H1 (cell line): Measurements from ENCODE around the gene CFAP91. TPM values are rescaled to one million over a fixed set of nuclear protein-coding genes. Genes with fewer than 3 reads are reported as not detected.

Source experiments
- CTCF ChIA-PET: fragments of 300-600 bp; sonication (Branson Sonifier 250); formaldehyde crosslinking; loops from one replicate; lab custom pipeline; 2021; ENCODE audit not compliant: partially characterized antibody; lab: Charles Lee
- POLR2A ChIA-PET: fragments of 300-600 bp; sonication (Branson Sonifier 250); formaldehyde crosslinking; loops from one replicate; lab custom pipeline; 2021; ENCODE audit warnings: inconsistent platforms; ENCODE audit not compliant: partially characterized antibody; lab: Charles Lee
- DNase-seq, 2 experiments: peaks; one replicate each; pipeline versions ENCODE4 v3.0.0 to v3.0.0-alpha.2; 2010 to 2022; ENCODE audit warnings: low spot score in 2 of 2, low read depth in 1 of 2, mixed read lengths in 1 of 2
- FAIRE-seq: peaks from 2 replicates; lab custom pipeline; 2011; peaks lifted over from hg19 to GRCh38; lab: Jason Lieb, UNC
- H2AFZ ChIP-seq: 2 replicates; pipeline ENCODE4 v1.8.1; 2012; ENCODE audit warnings: low read length, inconsistent platforms
- H2AK5ac ChIP-seq: 2 replicates; pipeline ENCODE4 v1.6.1; 2013; ENCODE audit warnings: low read depth, low read length
- H2BK120ac ChIP-seq: replicated peaks from 2 replicates; pipeline ENCODE3; 2013; ENCODE audit warnings: low read depth, low read length, inconsistent platforms
- H2BK12ac ChIP-seq: 2 replicates; pipeline ENCODE4 v1.6.1; 2013; ENCODE audit warnings: low read depth, low read length
- H2BK15ac ChIP-seq: 2 replicates; pipeline ENCODE4 v1.6.1; 2013; ENCODE audit warnings: low read length
- H2BK20ac ChIP-seq: 2 replicates; pipeline ENCODE4 v1.6.1; 2013; ENCODE audit warnings: low read length
- H2BK5ac ChIP-seq: 2 replicates; pipeline ENCODE4 v1.6.1; 2013; ENCODE audit warnings: low read depth, low read length
- H3K14ac ChIP-seq: 2 replicates; pipeline ENCODE4 v1.6.1; 2013; ENCODE audit warnings: inconsistent platforms; ENCODE audit not compliant: insufficient read length
- H3K18ac ChIP-seq: 2 replicates; pipeline ENCODE4 v1.6.1; 2013; ENCODE audit warnings: low read length; ENCODE audit errors: extremely low read depth
- H3K23ac ChIP-seq: 2 replicates; pipeline ENCODE4 v1.6.1; 2013; ENCODE audit warnings: inconsistent platforms; ENCODE audit not compliant: insufficient read length
- H3K23me2 ChIP-seq: 2 replicates; pipeline ENCODE4 v1.6.1; 2013; ENCODE audit warnings: low read depth, low read length
- H3K27ac ChIP-seq: 2 replicates; pipeline ENCODE4 v1.6.1; 2011; ENCODE audit warnings: low read depth, low read length, inconsistent platforms
- H3K27me3 ChIP-seq, 4 experiments: replicated peaks in 1 of 4; 1 replicate in 1 of 4; 2 replicates in 3 of 4; pipeline versions ENCODE4 v1.6.1 to v1.8.1; 2011 to 2013; ENCODE audit warnings: low read length in 3 of 4, mild to moderate bottlenecking in 3 of 4, inconsistent platforms in 2 of 4, mixed read lengths in 2 of 4, moderate library complexity in 1 of 4; ENCODE audit not compliant: control insufficient read depth in 3 of 4, insufficient read depth in 3 of 4; ENCODE audit errors: extremely low read depth in 1 of 4
- H3K36me3 ChIP-seq, 4 experiments: 2 replicates each; pipeline versions ENCODE4 v1.6.1 to v1.8.1; 2011 to 2013; ENCODE audit warnings: mild to moderate bottlenecking in 4 of 4, low read length in 3 of 4, moderate library complexity in 2 of 4, control low read depth in 1 of 4, inconsistent platforms in 1 of 4; ENCODE audit not compliant: insufficient read depth in 4 of 4, control insufficient read depth in 2 of 4
- H3K4ac ChIP-seq: replicated peaks from 2 replicates; pipeline ENCODE3; 2013; ENCODE audit warnings: low read length, low read depth, mixed read lengths, inconsistent platforms; ENCODE audit not compliant: insufficient read length
- H3K4me1 ChIP-seq, 4 experiments: replicated peaks in 1 of 4; 1 replicate in 1 of 4; 2 replicates in 3 of 4; pipeline versions ENCODE4 v1.6.1 to v1.8.1; 2011 to 2013; ENCODE audit warnings: low read length in 3 of 4, inconsistent platforms in 2 of 4, mixed read lengths in 1 of 4; ENCODE audit not compliant: insufficient read depth in 4 of 4, control insufficient read depth in 3 of 4
- H3K4me2 ChIP-seq, 2 experiments: 2 replicates each; pipeline versions ENCODE4 v1.6.1 to v1.8.1; 2011 to 2013; ENCODE audit warnings: low read depth in 2 of 2, low read length in 2 of 2, control low read depth in 1 of 2, inconsistent platforms in 1 of 2, mild to moderate bottlenecking in 1 of 2; ENCODE audit not compliant: insufficient read depth in 1 of 2
- H3K4me3 ChIP-seq, 4 experiments: fragments of 200-600, 300-600 bp in 1 of 4; sonication (generic), shearing (Covaris generic), sonication (Bioruptor Twin) in 1 of 4; 2 replicates each; pipeline versions ENCODE4 v1.5.1 to v1.8.1; 2011 to 2016; ENCODE audit warnings: low read length in 4 of 4, low read depth in 3 of 4, control low read depth in 2 of 4, inconsistent platforms in 2 of 4, mild to moderate bottlenecking in 2 of 4, mixed read lengths in 1 of 4, moderate library complexity in 1 of 4; ENCODE audit not compliant: insufficient read depth in 2 of 4; ENCODE audit errors: extremely low read depth in 1 of 4
- H3K56ac ChIP-seq: replicated peaks from 2 replicates; pipeline ENCODE3; 2013; ENCODE audit warnings: low read depth, mild to moderate bottlenecking, mixed read lengths, low read length, inconsistent platforms; ENCODE audit not compliant: insufficient read length
- H3K79me1 ChIP-seq: 2 replicates; pipeline ENCODE4 v1.6.1; 2013; ENCODE audit warnings: low read depth, low read length, control low read depth
- H3K79me2 ChIP-seq, 2 experiments: 2 replicates each; pipeline versions ENCODE4 v1.6.1 to v1.8.1; 2012 to 2013; ENCODE audit warnings: low read length in 2 of 2, mild to moderate bottlenecking in 2 of 2, inconsistent platforms in 1 of 2; ENCODE audit not compliant: insufficient read depth in 2 of 2, control insufficient read depth in 1 of 2
- H3K9ac ChIP-seq, 4 experiments: replicated peaks in 1 of 4; 1 replicate in 1 of 4; 2 replicates in 3 of 4; pipeline versions ENCODE4 v1.6.1 to v1.8.1; 2011 to 2013; ENCODE audit warnings: low read depth in 3 of 4, low read length in 3 of 4, control low read depth in 2 of 4, mild to moderate bottlenecking in 2 of 4, moderate library complexity in 2 of 4, inconsistent platforms in 1 of 4; ENCODE audit errors: extremely low read depth in 1 of 4
- H3K9me3 ChIP-seq, 2 experiments: 2 replicates each; pipeline versions ENCODE4 v1.6.1 to v1.8.1; 2012 to 2013; ENCODE audit warnings: mild to moderate bottlenecking in 2 of 2, moderate library complexity in 2 of 2, control low read depth in 1 of 2, inconsistent platforms in 1 of 2, low read depth in 1 of 2, low read length in 1 of 2, mixed read lengths in 1 of 2; ENCODE audit not compliant: insufficient read depth in 2 of 2
- H4K20me1 ChIP-seq, 2 experiments: replicated peaks in 1 of 2; 2 replicates each; pipeline versions ENCODE3 to v1.8.1; 2011 to 2013; ENCODE audit warnings: inconsistent platforms in 2 of 2, low read length in 2 of 2, mild to moderate bottlenecking in 1 of 2; ENCODE audit not compliant: insufficient read depth in 2 of 2, control insufficient read depth in 1 of 2
- H4K5ac ChIP-seq: 2 replicates; pipeline ENCODE4 v1.6.1; 2013; ENCODE audit warnings: low read length, low read depth, mixed read lengths, inconsistent platforms; ENCODE audit not compliant: insufficient read length
- H4K8ac ChIP-seq: 2 replicates; pipeline ENCODE4 v1.8.0; 2013; ENCODE audit warnings: mild to moderate bottlenecking, moderate library complexity, low read length, inconsistent platforms; ENCODE audit not compliant: insufficient read depth; ENCODE audit errors: extremely low read depth
- H4K91ac ChIP-seq: replicated peaks from 2 replicates; pipeline ENCODE3; 2013; ENCODE audit warnings: low read length, mixed read lengths, inconsistent platforms; ENCODE audit not compliant: insufficient read length
- ATF3 ChIP-seq: IDR thresholded peaks from 2 replicates; pipeline ENCODE4 v1.6.1; 2011; ENCODE audit warnings: low read depth, mild to moderate bottlenecking, low read length; ENCODE audit not compliant: insufficient read depth
- CEBPB ChIP-seq: IDR thresholded peaks from 2 replicates; pipeline ENCODE4 v1.6.1; 2012; ENCODE audit warnings: low read depth, low read length
- CREB1 ChIP-seq: IDR thresholded peaks from 2 replicates; pipeline ENCODE4 v1.6.1; 2012; ENCODE audit warnings: inconsistent platforms
- CTCF ChIP-seq, 3 experiments: IDR thresholded peaks; 1 replicate in 2 of 3; 2 replicates in 1 of 3; pipeline versions ENCODE4 v1.5.1 to v1.6.1; 2011; ENCODE audit warnings: low read length in 3 of 3, mild to moderate bottlenecking in 3 of 3, inconsistent platforms in 2 of 3, low read depth in 1 of 3, moderate library complexity in 1 of 3; ENCODE audit not compliant: insufficient read depth in 1 of 3; ENCODE audit errors: control extremely low read depth in 1 of 3
- KDM1A ChIP-seq: fragments of 200-600, 300-600 bp; sonication (generic); IDR thresholded peaks from 2 replicates; pipeline ENCODE4 v1.7.1; 2016; ENCODE audit warnings: mild to moderate bottlenecking, low read length, borderline replicate concordance
- NANOG ChIP-seq: IDR thresholded peaks from 2 replicates; pipeline ENCODE4 v1.6.1; 2011; ENCODE audit warnings: low read length, low read depth, mild to moderate bottlenecking, inconsistent platforms; ENCODE audit not compliant: insufficient read depth, poor library complexity, severe bottlenecking
- RAD21 ChIP-seq, 2 experiments: IDR thresholded peaks in 1 of 2; conservative IDR thresholded peaks in 1 of 2; 2 replicates each; pipeline ENCODE4 v1.6.1; 2011; ENCODE audit warnings: low read depth in 2 of 2, low read length in 2 of 2, improper control_type of control experiment in 1 of 2, inconsistent platforms in 1 of 2, mild to moderate bottlenecking in 1 of 2, moderate library complexity in 1 of 2
- SIRT6 ChIP-seq: IDR thresholded peaks from one replicate; pipeline ENCODE4 v1.7.1; 2012; ENCODE audit warnings: low read length, inconsistent platforms
- USF2 ChIP-seq: IDR thresholded peaks from 2 replicates; pipeline ENCODE4 v1.6.1; 2011; ENCODE audit warnings: low read length, improper control_type of control experiment
- WGBS, 2 experiments: shearing (Covaris generic) in 1 of 2; methylation state at CpG; one replicate each; pipeline versions ENCODE4 v1.1.6 to v1.1.7; 2013 to 2015; ENCODE audit warnings: low lambda C conversion rate in 2 of 2, mixed read lengths in 2 of 2, inconsistent platforms in 1 of 2, low coverage in 1 of 2, missing lambda C conversion rate in 1 of 2; ENCODE audit not compliant: insufficient replicate concordance in 2 of 2, insufficient coverage in 1 of 2, insufficient read length in 1 of 2; ENCODE audit errors: extremely low coverage in 1 of 2, missing lambda C conversion rate in 1 of 2; 5-methylcytosine and 5-hydroxymethylcytosine counted together
- polyA plus RNA-seq, 7 experiments: library from polyadenylated mRNA; depleted of rRNA in 3 of 7; stranded (reverse) in 5 of 7; unstranded in 2 of 7; fragments of >200 nt in 5 of 7; fragments of 200-250 nt in 2 of 7; gene quantifications; 1 replicate in 5 of 7; 2 replicates in 1 of 7; 4 replicates in 1 of 7; pipeline versions ENCODE4 v1.2.1 to v1.2.3, GENCODE V29; 2011 to 2013; ENCODE audit warnings: missing spikeins in 2 of 7, mixed read lengths in 2 of 7
- total RNA-seq: library from RNA; stranded (reverse); fragmentation: NEBNext Ultra II Directional; extraction: Animal tissue kit (Norgen Biotek cat#: 25700); gene quantifications from 2 replicates; pipeline ENCODE4 v1.2.1, GENCODE V29; 2021

Gene CFAP91
- total and polyA plus RNA-seq, 2 of the 8 experiments (the other 6 are each of a cell fraction or from before 2014, with no cell fraction given), result 5.4 to 7.4 TPM

GRCh38 chr3:119681279-119681678 lies 21.5 kb upstream of the CFAP91 start:
- Histone ChIP-seq H3K23ac (no peak overlapping the region), H3K27ac (no peak overlapping the region), H2BK12ac (no peak overlapping the region), H4K20me1 (no peaks in the 10 kb centered on the region), H3K4me2 (no peak overlapping the region), H3K56ac (no peak overlapping the region), H2BK15ac (no peak overlapping the region), H3K4ac (no peak overlapping the region), H2BK20ac (no peak overlapping the region), H2BK5ac (no peak overlapping the region), H3K27me3 (no peaks in the 10 kb centered on the region), H2AK5ac (no peak overlapping the region), H3K9me3 (no peaks in the 10 kb centered on the region), H3K4me1 (no peaks in the 10 kb centered on the region), H3K18ac (no peak overlapping the region), H3K79me2 (peaks cover 0 to 5% of the 10 kb centered on the region in 2 experiments; a peak in 2 of 4 replicates), H3K4me3 (no peak overlapping the region), H3K23me2 (peaks cover 6% of the 10 kb centered on the region), H4K91ac (no peak overlapping the region), H4K5ac (no peak overlapping the region), H3K9ac (no peak overlapping the region), H2AFZ (no peak overlapping the region), H2BK120ac (no peak overlapping the region), H3K36me3 (no peaks in the 10 kb centered on the region), H3K14ac (no peak overlapping the region), H3K79me1 (no peaks in the 10 kb centered on the region), H4K8ac (no peak overlapping the region)
- 62% methylated on average over 1 of the region's 1 CpG; no CpG with 5 or more reads in 1 of the 2 experiments for WGBS, 2 experiments
- DNase-seq (no peak), FAIRE-seq (peak; percentile 55)
- ChIA-PET CTCF (interaction anchor here (0.6 to 3.3 kb wide), 28 partner anchors 9 to 797 kb away, joined by 3 to 21 read pairs (median 4); partner anchors contain the start of genes TIMMDC1 and TMEM39A), POLR2A (interaction anchor here (1.0 to 1.7 kb wide), 2 partner anchors 9 to 442 kb away, joined by 3 to 8 read pairs; no protein-coding TSS in a partner anchor)
- peak; percentile 78 to 85 for TF ChIP-seq RAD21 (IDR thresholded peaks at IDR 0.05 in 1 of 2, conservative IDR thresholded peaks at IDR 0.05 in 1 of 2; ENCODE audit: low read depth in 2 of 2, low read length in 2 of 2)
- no peak for TF ChIP-seq KDM1A
- no peak for TF ChIP-seq CREB1
- TF ChIP-seq NANOG, result no peak
- no peak for TF ChIP-seq USF2
- TF ChIP-seq SIRT6, result no peak
- no peak for TF ChIP-seq ATF3
- no peak for TF ChIP-seq CEBPB
- TF ChIP-seq CTCF (IDR thresholded peaks at IDR 0.05; ENCODE audit: control extremely low read depth in 1 of 3, insufficient read depth in 1 of 3, low read depth in 1 of 3, low read length in 3 of 3), result peak in 2 of 3 experiments; percentile 35 to 43; a peak in 2 of 4 replicates
